SK-N-MC (cell line): ENCODE results near the gene DPYSL4.

Experiments
- EZH2 ChIP-seq: fragments of 200-600 bp; sonication (generic); IDR thresholded peaks from one replicate; pipeline ENCODE4 v1.6.1; 2017; ENCODE audit warnings: antibody characterized with exemption
- FOXP2 ChIP-seq: optimal IDR thresholded peaks from 2 replicates; pipeline ENCODE3; 2011; ENCODE audit warnings: mild to moderate bottlenecking, moderate library complexity; ENCODE audit not compliant: insufficient read depth; ENCODE audit errors: extremely low read length, control extremely low read depth
- POLR2AphosphoS5 ChIP-seq: IDR thresholded peaks from 2 replicates; pipeline ENCODE4 v1.6.1; 2012; ENCODE audit warnings: mild to moderate bottlenecking, low read depth, low read length, borderline replicate concordance

GRCh38 chr10:132243626-132244025, 56.9 kb downstream of the DPYSL4 start:
- TF ChIP-seq EZH2 (no peak), FOXP2 (no peak), POLR2AphosphoS5 (no peak)
